ENCODE measurements around the gene RMND5B.
A peak's percentile ranks its signal among the peaks of the same experiment; 100 is the strongest.
"Not testable (repeated sequence)": the region's sequence is repeated elsewhere in the genome, so short reads cannot be mapped to it uniquely, and the experiment has no call there.

Gene RMND5B, protein sequence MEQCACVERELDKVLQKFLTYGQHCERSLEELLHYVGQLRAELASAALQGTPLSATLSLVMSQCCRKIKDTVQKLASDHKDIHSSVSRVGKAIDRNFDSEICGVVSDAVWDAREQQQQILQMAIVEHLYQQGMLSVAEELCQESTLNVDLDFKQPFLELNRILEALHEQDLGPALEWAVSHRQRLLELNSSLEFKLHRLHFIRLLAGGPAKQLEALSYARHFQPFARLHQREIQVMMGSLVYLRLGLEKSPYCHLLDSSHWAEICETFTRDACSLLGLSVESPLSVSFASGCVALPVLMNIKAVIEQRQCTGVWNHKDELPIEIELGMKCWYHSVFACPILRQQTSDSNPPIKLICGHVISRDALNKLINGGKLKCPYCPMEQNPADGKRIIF

DNA sequence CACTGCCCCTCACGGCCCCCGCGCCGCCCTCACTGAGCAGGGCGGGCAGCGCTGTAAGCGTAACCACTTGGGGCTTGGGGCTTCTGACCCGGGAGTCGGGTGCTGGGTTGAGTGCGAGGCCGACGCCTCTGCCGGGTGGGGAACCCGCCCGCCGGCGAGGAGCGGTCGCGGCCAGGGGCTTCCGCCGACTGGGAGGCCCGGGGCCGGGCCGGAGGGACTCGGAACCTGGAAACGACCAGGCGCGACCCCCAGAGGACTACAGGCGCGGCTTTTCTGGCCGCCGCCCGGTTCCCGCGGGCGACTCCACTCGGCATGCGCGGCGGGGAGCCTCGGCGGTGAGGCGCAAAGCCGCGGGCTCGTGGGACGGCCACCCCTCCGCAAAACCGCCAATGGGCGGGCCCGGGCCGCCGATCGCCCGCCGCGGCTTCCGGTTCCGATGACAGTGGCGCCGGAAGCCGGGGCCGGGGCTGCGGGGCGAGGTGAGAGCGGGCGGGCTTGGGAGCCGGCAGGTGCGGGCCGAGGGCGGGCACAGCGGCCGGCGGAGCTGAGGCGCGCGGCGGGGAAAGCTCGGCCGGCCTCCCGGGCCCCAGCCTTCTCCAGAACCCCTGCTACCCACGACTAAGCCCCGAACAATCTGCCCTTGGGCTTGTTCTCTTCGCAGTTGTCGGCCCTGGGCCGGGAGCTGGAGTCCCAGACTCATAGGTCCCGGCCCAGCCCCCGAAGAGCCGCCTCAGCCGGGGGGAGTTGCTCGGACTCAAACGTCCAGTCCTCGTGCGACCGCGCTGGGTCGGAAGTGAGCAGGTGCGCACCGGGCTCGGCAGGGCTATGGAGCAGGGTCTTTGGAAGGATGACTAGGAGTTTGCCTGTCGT is at the start of gene RMND5B:
TSS of gene RMND5B (plus strand) at position 439 of the 870 bp plus-strand sequence. CDS start 7,106 bp downstream, outside the sequence.
- peak; percentile 50 for DNase-seq

DNA sequence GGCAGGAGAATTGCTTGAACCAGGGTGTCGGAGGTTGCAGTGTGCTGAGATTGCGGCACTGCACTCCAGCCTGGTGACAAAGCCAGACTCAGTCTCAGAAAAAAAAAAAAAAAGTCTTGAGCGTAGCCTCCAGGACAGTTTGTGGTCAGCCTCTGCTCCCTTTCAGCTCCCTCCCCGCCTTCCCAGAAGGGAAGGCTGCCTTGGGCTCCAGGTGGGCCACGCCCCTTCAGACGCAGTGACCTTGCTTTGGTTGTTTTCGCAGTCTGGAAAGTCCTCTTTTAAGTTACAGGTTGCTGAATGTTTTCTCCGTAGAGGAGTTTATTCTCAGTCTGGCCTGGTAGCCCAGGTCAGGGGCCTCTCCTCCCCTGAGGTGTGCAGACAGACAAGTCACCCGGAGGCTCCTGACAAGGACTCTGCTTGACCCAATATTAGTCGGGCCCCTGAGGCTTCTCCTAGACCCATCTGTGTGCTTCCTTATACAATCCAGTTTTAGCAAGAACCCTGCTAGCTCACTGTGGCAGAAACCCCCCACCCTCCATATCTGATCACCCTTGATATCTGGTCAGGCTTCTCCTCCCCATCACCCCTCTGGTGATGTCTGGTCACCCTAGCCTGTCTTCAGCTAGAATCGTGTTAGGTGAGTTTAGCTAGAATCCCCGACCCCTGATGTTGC is 49.1 kb upstream of the RMND5B start:
- DNase-seq = no peak

DNA sequence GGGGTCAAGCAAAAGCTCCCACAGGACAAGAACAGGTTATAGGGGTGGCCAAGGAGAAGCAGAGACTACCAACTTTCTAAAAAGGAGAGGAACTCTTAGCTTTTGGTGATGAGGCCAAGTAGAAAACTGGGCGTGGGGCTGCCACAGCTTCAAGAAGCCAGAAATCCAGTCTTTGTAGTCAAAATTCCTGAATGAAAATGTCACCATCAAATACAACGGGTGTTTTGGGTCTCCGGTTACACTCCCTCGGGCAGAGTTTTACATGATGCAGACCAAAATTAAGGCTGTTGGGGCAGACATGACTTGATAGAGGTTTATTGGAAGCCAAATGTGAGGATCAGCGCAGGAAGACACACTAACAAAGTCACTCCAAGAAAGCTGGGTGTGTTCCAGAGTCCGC is 46.9 kb upstream of the RMND5B start:
- no peak for DNase-seq

DNA sequence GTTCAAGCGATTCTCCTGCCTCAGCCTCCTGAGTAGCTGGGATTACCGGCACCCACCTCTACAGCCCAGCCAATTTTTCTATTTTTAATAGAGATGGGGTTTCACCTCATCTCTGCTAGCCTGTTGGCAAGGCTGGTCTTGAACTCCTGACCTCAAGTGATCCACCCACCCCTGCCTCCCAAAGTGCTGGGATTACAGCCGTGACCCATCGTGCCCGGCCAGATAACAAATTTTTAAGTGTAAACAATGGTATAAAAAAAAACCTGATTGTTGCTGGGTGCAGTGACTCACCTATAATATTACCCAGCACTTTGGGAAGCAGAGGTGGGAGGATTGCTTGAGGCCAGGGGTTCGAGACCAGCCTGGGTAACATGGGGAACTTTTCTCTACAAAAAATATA is 45.5 kb upstream of the RMND5B start:
- DNase-seq = no peak

DNA sequence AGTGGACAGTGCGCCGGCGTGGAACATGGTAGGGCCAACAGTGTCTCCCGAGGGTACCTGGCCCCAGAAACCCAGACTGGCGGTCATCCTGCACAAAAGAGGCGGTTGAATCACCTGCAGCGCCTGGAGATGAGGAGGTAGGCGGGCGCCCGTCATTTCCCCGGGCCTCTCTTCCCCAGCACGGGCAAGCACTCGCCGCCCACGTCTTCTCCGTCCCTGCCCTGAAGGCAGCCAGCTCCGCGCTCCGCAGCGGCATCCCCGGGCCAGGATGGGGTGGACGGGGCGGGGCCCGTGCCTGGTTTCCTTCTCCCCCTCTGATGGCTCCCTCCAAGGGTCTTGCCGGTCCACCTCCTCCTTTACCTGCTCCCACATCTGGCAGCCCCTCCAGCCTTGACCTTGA is 44.5 kb upstream of the RMND5B start:
- no peak for DNase-seq

DNA sequence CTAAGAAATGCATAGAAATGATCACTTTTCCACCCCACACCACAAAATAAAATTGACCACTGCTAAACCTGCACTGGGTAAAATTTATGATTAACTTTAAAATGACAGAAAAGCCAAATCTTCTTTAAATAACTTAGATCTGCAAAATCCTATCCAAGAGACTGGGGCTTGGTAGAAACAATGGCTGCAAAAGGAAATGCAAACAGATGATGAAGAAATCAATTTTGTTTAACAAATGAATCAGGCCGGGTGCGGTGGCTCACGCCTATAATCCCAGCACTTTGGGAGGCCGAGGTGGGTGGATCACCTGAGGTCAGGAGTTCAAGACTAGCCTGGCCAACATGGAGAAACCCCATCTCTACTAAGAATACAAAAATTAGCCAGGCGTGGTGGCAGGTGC is 43.6 kb upstream of the RMND5B start:
- not testable (repeated sequence) for DNase-seq

DNA sequence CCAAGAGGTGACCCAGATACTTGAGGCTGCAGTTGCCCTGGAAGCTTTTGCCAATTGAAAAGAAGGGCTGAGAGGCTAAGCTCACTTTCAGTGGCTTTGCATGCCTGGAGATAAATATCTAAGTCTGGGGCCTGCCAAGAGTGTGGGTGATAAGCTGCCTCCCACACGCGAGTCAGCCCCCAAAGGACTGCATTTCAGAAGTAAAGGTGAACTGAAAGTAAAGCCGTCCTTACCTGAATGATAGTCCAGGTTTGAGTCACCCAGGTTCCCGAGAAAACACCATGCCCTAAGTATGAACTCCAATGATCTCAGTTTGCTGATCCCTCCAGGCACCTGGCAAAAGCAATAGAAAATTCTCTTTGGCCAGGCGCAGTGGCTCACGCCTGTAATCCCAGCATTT is 40.0 kb upstream of the RMND5B start:
- DNase-seq = no peak

DNA sequence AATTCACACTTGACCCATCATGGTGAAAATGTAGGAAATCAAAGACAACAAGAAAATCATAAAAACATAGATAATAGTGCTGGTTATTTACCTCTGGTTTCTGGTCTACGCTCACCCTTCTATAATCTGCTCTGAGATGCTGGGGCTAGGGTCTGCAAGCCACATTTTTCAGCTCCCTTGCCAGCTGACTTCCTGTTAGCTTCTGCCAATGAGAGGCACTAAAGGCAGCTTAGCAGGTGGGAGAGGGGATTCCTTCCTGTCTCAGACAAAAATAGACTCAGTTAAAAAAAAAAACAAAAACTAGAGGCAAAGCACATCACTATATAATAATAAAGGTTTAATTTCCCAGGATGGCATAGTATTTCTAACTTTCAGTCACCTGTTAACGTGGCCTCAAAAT is 37.7 kb upstream of the RMND5B start:
- no peak for DNase-seq

DNA sequence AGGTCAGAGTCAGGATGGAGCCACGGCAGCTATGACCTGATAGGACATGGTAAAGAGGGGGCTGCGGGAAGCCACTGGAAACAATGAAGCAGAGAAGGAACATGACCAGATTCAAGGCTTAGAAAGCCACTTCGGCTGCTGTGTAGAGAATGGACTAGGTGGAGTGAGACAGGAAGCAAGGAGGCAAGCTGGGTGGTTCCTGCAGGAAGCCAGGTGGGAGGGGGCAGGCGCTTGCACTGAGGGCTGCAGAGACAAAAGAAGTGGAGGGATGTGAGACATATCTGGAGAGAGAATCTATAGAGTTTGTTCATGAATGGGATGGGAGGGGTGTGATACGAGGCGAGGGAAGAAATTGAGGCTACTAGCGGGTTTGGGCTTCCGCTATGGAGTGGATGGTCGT is 36.5 kb upstream of the RMND5B start:
- no peak for DNase-seq

DNA sequence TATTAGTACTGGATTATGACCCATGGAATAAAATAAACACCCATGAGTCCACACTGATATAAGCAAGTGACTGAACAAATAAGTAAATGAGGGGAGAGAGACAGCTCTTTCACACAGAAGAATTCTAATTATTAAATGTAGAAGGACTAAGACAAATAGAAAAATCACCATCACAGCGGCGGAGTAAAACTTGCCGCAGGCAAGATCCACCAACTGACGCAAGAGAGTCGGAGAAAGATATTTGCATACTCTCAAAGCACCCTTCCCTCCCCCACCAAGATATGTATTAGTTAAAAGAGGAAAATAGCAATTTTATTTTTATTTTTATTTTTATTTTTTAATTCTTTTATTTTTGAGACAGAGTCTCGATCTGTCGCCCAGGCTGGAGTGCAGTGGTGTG is 32.1 kb upstream of the RMND5B start:
- DNase-seq = no peak

DNA sequence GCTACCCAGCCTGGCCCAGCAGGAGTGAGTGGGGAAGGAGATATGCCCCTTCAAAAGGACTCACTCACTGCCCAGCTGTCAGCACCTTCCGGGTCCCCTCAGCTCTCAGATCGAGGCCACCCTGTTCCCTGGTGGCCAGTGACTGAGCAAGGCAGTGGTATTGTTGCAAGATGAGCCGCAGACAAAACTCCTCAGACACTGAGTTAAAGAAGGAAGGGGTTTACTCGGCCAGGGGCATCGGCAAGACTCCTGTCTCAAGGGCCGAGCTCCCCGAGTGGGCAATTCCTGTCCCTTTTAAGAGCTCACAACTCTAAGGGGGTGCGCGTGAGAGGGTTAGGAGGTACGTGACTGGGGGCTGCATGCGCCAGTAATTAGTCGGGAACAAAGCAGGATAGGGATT is 27.2 kb upstream of the RMND5B start:
- DNase-seq = no peak

DNA sequence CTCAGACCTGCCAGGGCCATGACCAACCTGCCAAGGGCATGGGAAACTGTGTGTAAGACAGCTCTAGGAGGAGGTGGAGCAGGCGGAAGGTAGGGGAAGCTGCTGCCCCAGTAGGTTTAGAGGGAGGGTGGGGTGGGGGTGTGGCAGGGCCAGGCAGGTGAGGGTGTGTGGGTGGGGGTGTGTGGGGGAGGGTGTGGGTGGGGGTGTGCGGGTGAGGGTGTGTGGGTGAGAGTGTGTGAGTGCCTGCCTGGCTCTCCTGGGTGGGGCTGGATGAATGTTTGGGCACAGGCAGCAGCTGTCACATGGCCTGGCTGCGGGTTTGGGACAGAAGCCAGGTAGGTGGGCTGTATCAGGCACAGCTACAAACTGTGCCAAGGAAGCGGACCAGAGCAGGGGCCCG is 26.3 kb upstream of the RMND5B start:
- DNase-seq = no peak

DNA sequence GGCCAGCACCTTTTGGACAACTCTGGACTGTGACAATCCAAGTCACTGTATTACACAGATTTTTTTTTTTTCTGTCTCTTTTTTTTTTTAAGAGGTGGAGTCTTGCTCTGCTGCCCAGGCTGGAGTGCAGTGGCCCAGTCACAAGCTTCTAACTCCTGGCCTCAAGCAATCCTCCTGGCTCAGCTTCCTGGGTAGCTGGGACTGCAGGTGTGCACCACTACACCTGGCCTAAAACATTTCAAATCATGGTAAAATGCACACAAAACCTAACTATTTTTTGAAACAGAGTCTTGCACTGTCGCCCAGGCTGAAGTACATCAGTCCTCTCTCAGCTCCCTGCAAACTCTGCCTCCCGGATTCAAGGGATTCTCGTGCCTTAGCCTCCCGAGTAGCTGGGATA is 24.7 kb upstream of the RMND5B start:
- DNase-seq = no peak

DNA sequence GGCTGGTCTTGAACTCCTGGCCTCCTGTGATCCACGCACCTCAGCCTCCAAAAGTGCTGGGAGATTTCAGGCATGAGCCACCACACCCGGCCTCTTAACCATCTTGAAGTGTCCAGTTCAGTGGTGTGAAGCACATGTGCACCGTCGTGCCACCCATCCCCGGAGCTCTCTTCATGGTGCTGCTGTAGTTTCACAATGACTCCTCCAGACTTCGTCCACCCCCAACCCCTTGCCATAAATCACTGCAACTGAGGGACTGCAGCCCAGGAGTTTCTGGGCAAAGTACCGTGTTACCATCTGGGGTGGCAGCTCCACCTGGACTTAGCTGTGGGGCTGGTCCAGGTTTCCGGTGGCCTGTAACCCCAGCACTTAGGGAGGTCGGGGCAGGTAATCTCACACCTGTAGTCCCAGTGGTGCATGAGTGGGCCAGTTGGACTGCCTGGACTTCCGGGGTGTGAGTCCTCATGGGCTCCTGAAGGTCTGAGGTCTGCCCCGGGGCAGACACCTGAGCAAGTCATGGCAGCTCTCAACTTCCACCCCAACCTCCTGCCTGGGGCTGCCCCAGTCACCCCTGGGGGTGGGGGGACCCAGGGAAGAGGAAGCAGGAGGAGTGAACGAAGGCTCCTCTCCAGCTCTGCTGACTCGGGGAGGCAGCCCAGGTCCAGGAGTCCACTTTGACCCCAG is 24.1 kb upstream of the RMND5B start:
- no peak for DNase-seq

DNA sequence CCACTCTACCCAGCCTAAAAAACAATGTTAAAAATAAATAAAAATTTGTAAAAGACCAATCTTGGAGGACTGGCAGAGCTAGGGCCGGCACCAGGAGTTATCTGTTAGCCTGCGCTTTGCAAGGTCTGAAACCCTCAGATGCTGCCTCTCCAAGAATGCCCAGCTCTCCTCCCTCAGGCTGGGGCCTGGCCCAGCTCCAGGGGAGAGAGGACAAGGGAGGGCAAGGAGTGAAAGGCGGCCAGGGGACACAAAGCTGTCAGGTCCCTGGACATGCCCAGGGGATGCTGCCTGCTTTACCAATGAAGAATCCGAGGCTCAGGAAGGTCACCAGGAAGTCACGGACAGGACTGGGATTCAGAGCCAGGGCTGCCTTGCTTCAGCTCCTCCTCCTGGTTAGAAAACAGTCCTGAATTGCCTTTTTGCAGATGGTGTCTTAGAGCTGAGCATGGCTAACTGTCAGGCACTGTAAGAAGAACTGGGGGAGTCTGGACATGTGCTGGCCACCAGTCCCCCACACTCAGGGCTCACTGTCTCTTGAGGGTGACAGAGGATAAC is 23.0 kb upstream of the RMND5B start:
- DNase-seq = no peak

DNA sequence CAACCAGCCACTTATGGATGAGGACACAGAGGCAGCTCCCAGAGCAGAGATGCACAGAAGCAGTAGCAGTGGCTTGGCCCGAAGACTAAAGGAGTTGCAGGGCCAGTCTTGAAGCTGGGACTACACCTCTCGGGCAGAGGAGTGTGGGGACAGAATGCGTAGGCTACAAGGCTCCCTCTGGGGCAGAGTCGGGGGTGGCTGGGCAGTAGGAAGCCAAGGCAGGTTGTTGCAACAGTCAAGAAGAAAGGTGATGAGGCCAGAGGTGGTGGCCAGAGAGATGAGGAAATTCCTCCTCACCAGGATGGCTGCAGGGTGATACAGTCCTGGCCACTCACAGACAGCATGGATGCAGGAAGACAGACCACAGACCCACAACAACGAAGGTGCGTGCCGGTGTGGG is 22.4 kb upstream of the RMND5B start:
- DNase-seq = no peak

DNA sequence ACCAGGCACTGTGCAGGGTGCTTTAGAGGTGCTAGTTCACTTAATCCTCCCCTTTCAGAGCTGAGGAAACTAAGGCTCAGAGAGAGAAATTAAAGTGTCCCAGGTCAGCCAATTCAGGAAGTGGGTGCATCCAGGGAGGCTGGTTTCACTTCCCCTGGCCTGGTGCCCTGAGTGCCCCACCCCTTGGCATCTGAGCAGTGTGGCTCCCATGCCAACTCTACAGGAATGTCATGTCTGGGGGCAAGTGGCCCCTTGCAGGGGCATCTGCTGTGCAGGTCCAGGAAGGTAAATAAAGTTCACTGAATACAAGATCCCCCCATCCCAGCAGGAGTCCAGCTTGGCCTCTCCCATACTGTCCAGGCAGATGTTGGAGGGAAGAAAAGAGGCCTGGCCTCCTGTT is 21.8 kb upstream of the RMND5B start:
- no peak for DNase-seq

DNA sequence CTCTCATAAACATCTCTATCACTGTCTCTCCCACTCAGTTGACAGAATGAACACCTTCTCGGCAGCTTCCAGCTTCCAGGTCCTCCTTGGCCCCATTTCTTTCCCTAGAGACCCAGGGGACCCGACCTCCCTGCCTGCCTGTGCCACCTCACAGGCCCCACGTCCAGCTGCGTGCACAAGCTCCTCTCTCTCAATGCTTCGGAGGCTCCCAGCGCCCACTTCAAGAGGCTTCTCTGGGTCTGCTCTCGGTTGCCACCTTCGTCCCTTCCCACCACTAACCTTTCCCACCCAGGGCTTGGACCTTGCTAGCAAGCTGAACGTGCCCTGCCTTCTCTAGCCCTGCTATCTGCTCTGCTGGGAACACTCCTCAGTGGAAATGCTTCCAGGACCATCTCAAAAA is 20.3 kb upstream of the RMND5B start:
- DNase-seq = no peak

DNA sequence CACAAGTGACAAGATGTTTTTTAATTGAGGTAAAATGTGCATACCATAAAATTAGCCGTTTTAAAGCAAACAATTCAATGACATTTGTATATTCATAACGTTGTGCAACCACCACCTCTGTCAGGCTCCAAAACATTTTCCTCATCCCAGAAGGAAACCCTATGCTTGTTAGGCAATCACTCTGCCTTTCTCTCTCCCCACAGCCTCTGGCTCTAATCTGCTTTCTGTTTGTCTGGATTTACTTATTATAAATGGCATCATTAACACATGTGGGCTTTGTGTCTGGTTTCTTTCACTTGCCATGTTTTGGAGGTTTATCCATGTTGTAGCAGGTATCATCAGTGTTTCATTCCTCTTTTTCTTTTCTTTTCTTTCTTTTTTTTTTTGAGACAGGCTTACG is 18.9 kb upstream of the RMND5B start:
- no peak for DNase-seq

DNA sequence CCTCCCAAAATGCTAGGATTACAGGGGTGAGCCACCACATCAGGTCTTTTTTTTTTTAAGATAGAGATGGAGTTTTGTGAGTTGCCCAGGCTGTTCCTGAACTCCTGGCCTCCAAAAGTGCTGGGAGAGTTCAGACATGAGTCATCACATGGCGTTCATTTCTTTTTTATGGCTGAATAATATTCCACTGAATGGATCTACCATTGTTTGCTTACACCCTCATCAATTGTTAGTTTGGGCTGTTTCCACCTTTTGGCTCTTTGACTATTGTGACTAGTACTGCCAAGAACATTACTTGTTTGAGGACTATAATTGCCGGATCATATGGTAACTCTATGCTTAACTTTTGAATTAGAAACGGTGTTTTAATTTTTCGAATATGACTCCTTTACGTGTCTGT is 18.3 kb upstream of the RMND5B start:
- no peak for DNase-seq

DNA sequence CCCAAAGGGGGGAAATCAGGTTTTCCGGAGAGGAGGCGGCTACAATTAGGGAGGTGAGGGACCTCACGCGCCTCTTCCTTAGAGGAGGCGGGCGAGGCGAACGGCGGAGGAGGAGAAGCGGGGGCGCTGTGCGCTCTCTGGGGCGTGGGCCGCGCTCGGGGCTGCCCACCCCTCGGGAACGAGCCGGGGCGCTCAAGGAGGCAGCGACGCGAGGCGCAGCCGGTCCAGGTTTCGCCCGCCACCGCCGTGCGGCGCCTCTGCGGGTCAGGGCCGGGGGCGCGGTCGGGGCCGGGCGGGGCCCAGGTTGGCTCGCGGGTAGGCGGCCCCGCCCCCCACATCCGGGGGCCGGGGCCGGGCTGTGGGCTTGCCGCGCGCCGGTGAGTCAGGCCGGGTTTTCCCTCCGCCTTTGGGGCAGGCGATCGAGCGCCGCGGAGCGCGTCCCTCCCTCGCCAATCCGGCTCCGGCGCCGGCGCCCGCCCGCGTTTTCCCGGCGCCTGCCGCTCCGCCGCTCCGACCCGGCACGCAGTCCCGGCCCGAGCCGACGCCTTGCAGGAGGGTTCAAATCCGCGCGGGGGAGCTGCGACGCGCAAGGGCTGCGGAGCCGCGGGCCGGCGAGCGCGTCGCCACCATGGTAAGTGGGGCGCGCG is 17.6 kb upstream of the RMND5B start, which contains the start of gene N4BP3:
TSS of gene N4BP3 (plus strand) at position 392 of the 647 bp plus-strand sequence. CDS start 6,052 bp downstream, outside the sequence.
- no peak for DNase-seq

DNA sequence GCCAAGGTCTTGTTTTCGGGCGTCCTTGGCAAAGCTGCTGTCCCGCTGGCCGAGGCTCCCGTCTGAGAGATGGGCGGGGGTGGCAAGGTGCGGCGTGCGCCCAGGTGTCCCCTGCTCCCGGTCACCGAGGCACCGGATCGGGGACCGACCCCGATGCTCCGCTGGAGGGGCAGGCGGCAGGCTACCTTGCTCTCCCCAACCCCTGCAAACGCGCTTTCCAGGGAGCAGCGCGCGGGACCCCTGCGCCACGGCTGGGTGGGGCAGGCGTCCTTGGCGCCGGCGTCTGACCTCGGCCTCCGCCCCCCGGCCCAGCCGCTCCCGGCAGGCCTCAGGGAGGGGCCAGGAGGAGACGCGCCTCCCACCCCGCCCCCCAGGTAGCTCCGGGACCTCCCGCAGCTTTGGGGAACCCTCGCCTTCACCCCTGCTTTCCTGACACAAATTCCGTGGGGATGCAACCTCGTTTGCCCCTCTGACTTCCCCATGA is 16.9 kb upstream of the RMND5B start:
- DNase-seq = no peak
